ENCODE measurements around the gene SCARB2. TPM values are rescaled to one million over a fixed set of nuclear protein-coding genes. Genes with fewer than 3 reads are reported as not detected.

SCARB2 gene
- total RNA-seq, 5 donors from 2014 or later (not counting 1 experiment from before 2014, with no cell fraction given): 20.9 to 37.3 (median 23.2) TPM

DNA sequence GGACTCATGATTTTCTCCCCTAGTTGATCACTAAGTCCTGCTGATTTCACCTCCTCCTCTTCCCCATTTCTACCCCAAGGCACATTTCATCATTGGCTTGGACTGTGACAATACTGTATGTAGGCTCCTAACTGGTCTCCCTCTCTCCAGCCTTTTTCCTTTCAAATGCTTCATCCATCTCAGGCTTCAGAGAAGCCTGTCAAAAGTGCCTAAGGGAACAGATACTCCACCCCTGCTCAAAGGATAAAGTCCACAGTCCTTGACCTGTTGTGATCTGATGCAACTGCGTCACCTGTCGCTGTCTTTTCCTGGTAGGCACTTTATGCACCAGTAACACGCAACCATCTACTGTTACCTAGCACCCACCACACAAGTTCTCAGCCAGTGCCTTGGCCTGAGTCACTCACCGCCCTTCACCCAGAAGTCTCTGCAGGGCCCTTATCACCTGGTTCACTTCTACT lies 12.8 kb downstream of the SCARB2 start:
- Mint-ChIP-seq H3K36me3 (peaks cover 8% of the 10 kb centered on the region), H3K9me3 (no peaks in the 10 kb centered on the region), H3K27ac (peak overlapping the region; percentile 16 to 30), H3K27me3 (no peaks in the 10 kb centered on the region), H3K4me1 (peaks cover 57 to 62% (median 57%) of the 10 kb centered on the region in 3 donors), H3K4me3 (no peak overlapping the region)
- 100% methylated on average over 4 of the region's 4 CpGs for WGBS (ENCODE audit: insufficient coverage)
- DNase-seq (no peak), ATAC-seq (replicated peaks in 1 of 4) (peak in 1 of 4 experiments; percentile 52)
- Histone ChIP-seq H3K4me3 (ENCODE audit: control insufficient read depth in 1 of 2, extremely low read depth in 1 of 2, low read length in 1 of 2) (no peak overlapping the region), H3K36me3 (ENCODE audit: control insufficient read depth in 2 of 2, extremely low read depth in 1 of 2, insufficient read depth in 1 of 2, low read length in 1 of 2) (peaks cover 0 to under 1% of the 10 kb centered on the region in 2 donors), H3K9me3 (no peaks in the 10 kb centered on the region), H3K27ac (ENCODE audit: low read length) (no peak overlapping the region), H3K27me3 (replicated peaks in 1 of 2; ENCODE audit: control insufficient read depth in 2 of 2, extremely low read depth in 1 of 2, insufficient read depth in 2 of 2, low read length in 1 of 2) (no peaks in the 10 kb centered on the region), H3K4me1 (ENCODE audit: control insufficient read depth in 1 of 2, extremely low read depth in 1 of 2, insufficient read depth in 2 of 2, low read length in 2 of 2) (peaks cover 17 to 25% of the 10 kb centered on the region in 2 experiments)
- POLR2A ChIA-PET: no interaction called here
- CTCF ChIA-PET: interaction anchor here in 1 of 2 donors (0.6 to 1.3 kb wide), 2 partner anchors 14 to 572 kb away, joined by 3 to 5 read pairs; no protein-coding TSS in a partner anchor

DNA sequence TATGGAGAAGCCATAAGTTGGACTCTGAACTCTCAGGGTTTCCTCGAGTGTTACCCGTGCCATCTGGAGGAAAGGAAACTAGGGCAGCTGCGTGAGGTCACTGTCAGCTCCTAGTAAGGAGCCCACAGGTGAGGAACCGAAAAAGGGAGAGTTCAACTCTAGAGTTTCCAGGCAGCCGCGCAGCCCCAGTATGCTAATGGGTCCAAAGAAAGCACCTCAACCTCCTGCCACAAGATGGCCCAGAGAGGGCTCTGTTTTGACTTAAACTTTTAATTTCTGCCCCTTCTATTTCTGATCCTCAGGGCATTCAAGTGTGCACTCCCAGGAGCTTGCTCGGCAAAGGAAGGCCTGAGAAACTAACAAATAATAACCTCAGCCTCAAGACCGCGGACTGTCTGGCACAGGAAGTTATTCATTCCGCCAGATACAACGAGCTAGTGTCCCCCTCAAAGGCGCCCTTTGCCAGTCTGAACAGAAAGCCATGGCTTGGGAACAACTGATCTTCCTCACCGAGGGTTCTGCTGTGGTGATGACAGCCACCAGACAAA lies 13.9 kb downstream of the SCARB2 start:
- Mint-ChIP-seq H3K4me1 (peaks cover 50 to 55% (median 52%) of the 10 kb centered on the region in 3 donors), H3K27me3 (no peaks in the 10 kb centered on the region), H3K4me3 (peak overlapping the region in 2 of 3 donors; percentile 17 to 57), H3K36me3 (peaks cover 13% of the 10 kb centered on the region), H3K9me3 (no peaks in the 10 kb centered on the region), H3K27ac (peak overlapping the region; percentile 66 to 69)
- peaks cover 0 to 11% of the 10 kb centered on the region in 2 donors for H3K36me3 ChIP-seq (ENCODE audit: control insufficient read depth in 2 of 2, extremely low read depth in 1 of 2, insufficient read depth in 1 of 2, low read length in 1 of 2)
- ChIA-PET POLR2A (interaction anchor here in 1 of 2 donors (0.6 kb wide), 1 partner anchor 765 kb away, joined by 3 read pairs; no protein-coding TSS in a partner anchor), CTCF (interaction anchor here (0.6 to 1.3 kb wide), 4 partner anchors 8 to 305 kb away, joined by 3 to 5 read pairs (median 4); no protein-coding TSS in a partner anchor)
- no peak overlapping the region for H3K4me3 ChIP-seq (ENCODE audit: control insufficient read depth in 1 of 2, extremely low read depth in 1 of 2, low read length in 1 of 2)
- DNase-seq: peak in 10 of 35 experiments; percentile 4 to 32 (median 11)
- peak overlapping the region; percentile 14 for H3K27ac ChIP-seq (ENCODE audit: low read length)
- ATAC-seq (replicated peaks in 1 of 4): peak in 3 of 4 experiments; percentile 40 to 63 (median 48)
- H3K27me3 ChIP-seq (replicated peaks in 1 of 2; ENCODE audit: control insufficient read depth in 2 of 2, extremely low read depth in 1 of 2, insufficient read depth in 2 of 2, low read length in 1 of 2): no peaks in the 10 kb centered on the region
- H3K9me3 ChIP-seq: no peaks in the 10 kb centered on the region
- 43% methylated on average over 12 of the region's 13 CpGs for WGBS (ENCODE audit: insufficient coverage)
- H3K4me1 ChIP-seq (ENCODE audit: control insufficient read depth in 1 of 2, extremely low read depth in 1 of 2, insufficient read depth in 2 of 2, low read length in 2 of 2): peaks cover 17 to 25% of the 10 kb centered on the region in 2 experiments

DNA sequence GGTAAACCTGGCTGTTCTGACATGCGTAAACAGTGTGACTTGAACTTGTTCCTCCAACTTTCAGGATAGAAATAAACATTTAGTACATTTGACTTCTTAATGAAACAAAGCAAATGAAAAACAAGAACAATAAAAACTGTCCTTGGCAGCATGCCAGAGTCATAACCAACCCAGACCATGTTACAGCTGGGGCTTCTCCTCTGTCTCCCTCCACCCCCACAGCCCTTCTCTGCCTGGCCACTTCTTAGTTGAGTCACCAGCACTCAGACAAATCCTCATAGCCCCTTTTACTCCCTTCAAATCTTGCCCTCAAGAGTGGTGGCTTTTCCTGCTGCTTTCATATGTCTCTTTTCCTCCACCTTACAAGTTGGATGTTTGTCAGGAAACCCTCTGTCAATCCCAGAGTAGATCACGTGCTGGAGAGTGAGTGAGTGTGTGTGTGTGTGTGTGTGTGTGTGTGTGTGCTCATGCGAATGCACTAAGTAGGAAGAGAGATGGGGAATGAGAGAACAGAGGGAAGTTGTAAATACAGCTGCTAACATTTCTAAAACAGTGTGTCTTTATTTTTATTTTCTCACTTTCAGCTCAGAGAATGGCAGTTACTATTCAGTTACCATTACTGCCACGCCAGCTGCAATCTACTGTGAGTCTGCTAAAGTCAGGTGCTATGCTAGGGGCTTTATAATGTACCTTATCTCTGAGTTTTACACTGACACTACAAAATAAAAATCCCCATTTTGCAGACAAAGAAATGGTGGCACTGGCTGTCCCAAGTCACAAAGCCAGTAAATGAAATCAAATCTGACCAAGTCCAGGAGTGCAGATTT lies 15.0 kb downstream of the SCARB2 start:
- 65% methylated on average over 2 of the region's 4 CpGs for WGBS (ENCODE audit: insufficient coverage)
- DNase-seq (peak in 6 of 35 experiments; percentile 5 to 32 (median 13)), ATAC-seq (replicated peaks in 1 of 4) (peak in 2 of 4 experiments; percentile 45 to 56)
- Mint-ChIP-seq H3K4me3 (peak overlapping the region in 1 of 3 donors; percentile 32), H3K4me1 (peaks cover 48 to 52% (median 51%) of the 10 kb centered on the region in 3 donors), H3K27ac (peak overlapping the region; percentile 12 to 32), H3K36me3 (peaks cover 24% of the 10 kb centered on the region), H3K9me3 (no peaks in the 10 kb centered on the region), H3K27me3 (no peaks in the 10 kb centered on the region)
- CTCF ChIA-PET: interaction anchor here (0.5 to 1.0 kb wide), 2 partner anchors 24 to 307 kb away, joined by 3 to 5 read pairs; no protein-coding TSS in a partner anchor
- H3K36me3 ChIP-seq (ENCODE audit: control insufficient read depth in 2 of 2, extremely low read depth in 1 of 2, insufficient read depth in 1 of 2, low read length in 1 of 2): peaks cover 3 to 22% of the 10 kb centered on the region in 2 donors
- peaks cover 17 to 25% of the 10 kb centered on the region in 2 experiments for H3K4me1 ChIP-seq (ENCODE audit: control insufficient read depth in 1 of 2, extremely low read depth in 1 of 2, insufficient read depth in 2 of 2, low read length in 2 of 2)
- H3K27ac ChIP-seq (ENCODE audit: low read length): no peak overlapping the region
- POLR2A ChIA-PET: interaction anchor here in 1 of 2 donors (0.6 kb wide), 1 partner anchor 514 kb away, joined by 3 read pairs; no protein-coding TSS in a partner anchor
- H3K4me3 ChIP-seq (ENCODE audit: control insufficient read depth in 1 of 2, extremely low read depth in 1 of 2, low read length in 1 of 2): no peak overlapping the region
- no peaks in the 10 kb centered on the region for H3K27me3 ChIP-seq (replicated peaks in 1 of 2; ENCODE audit: control insufficient read depth in 2 of 2, extremely low read depth in 1 of 2, insufficient read depth in 2 of 2, low read length in 1 of 2)
- H3K9me3 ChIP-seq: no peaks in the 10 kb centered on the region

DNA sequence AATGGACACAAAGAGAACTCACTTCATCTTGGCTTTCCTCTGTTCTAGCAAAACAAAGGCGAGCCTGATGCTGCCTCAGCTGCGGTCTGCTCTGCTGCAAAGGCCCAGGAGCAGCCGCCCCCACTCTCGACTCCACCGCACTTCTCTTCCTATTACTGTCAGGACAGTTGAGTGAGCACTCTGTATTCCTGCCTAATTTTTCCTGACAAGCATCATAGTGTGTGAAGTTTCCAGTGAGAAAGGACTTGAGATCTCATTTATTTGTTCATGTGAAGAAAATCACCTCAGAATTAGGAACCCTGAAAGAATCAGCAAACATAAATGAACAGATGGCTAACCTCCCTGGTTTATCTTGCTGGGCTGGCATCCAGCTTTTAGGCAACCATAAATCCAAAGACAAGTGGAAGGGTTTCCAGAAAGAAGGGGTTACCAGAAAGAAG lies 15.6 kb downstream of the SCARB2 start:
- H3K27ac Mint-ChIP-seq: peak overlapping the region; percentile 12 to 32
- H3K27me3 Mint-ChIP-seq: no peaks in the 10 kb centered on the region
- Histone ChIP-seq H3K4me1 (ENCODE audit: control insufficient read depth in 1 of 2, extremely low read depth in 1 of 2, insufficient read depth in 2 of 2, low read length in 2 of 2) (peaks cover 17 to 25% of the 10 kb centered on the region in 2 experiments), H3K4me3 (ENCODE audit: control insufficient read depth in 1 of 2, extremely low read depth in 1 of 2, low read length in 1 of 2) (no peak overlapping the region), H3K27ac (ENCODE audit: low read length) (no peak overlapping the region), H3K36me3 (ENCODE audit: control insufficient read depth in 2 of 2, extremely low read depth in 1 of 2, insufficient read depth in 1 of 2, low read length in 1 of 2) (peaks cover 3 to 27% of the 10 kb centered on the region in 2 donors), H3K27me3 (replicated peaks in 1 of 2; ENCODE audit: control insufficient read depth in 2 of 2, extremely low read depth in 1 of 2, insufficient read depth in 2 of 2, low read length in 1 of 2) (no peaks in the 10 kb centered on the region), H3K9me3 (no peaks in the 10 kb centered on the region)
- ChIA-PET CTCF (no interaction called here), POLR2A (no interaction called here)
- peaks cover 46 to 52% (median 51%) of the 10 kb centered on the region in 3 donors for H3K4me1 Mint-ChIP-seq
- DNase-seq (peak in 6 of 35 experiments; percentile 7 to 23 (median 15)), ATAC-seq (replicated peaks in 1 of 4) (peak; percentile 52 to 62 (median 56))
- H3K4me3 Mint-ChIP-seq: no peak overlapping the region
- H3K36me3 Mint-ChIP-seq: peaks cover 31% of the 10 kb centered on the region
- H3K9me3 Mint-ChIP-seq: no peaks in the 10 kb centered on the region
- WGBS (ENCODE audit: insufficient coverage): no CpG with 5 or more reads among the region's 5 CpGs

DNA sequence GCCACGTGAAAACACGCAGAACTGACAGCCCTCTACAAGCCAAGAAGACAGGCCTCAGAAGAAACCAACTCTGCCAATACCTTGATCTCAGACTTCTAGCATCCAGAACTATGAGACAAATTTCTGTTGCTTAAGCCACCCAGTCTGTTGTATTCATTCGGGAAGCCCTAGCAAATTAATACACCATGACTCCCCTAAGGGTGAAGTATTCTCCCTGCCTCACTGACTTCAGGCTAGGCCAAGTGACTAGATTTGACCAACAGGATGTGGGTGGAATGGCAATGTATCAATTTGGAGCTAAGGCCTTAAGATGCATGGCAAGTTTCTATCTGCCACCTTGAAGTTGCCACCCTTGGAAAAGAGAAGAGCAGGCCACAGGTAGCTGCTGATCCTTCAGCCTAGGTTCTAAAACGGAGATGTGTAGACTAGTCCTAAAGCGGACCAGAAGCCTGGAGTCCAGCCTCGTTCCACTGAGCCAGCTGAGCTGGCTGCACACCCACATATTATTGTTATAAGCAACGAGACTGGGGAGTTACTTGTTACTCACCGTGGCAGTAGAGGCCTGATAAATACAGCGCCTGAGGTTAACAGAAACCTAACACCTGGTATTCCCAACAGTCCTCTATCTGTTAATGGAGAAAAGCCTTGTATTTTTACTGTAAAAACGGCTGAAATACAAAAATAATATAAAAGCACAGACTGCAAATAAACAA lies 16.4 kb downstream of the SCARB2 start:
- Histone ChIP-seq H3K36me3 (ENCODE audit: control insufficient read depth in 2 of 2, extremely low read depth in 1 of 2, insufficient read depth in 1 of 2, low read length in 1 of 2) (peaks cover 3 to 34% of the 10 kb centered on the region in 2 donors), H3K27me3 (replicated peaks in 1 of 2; ENCODE audit: control insufficient read depth in 2 of 2, extremely low read depth in 1 of 2, insufficient read depth in 2 of 2, low read length in 1 of 2) (no peaks in the 10 kb centered on the region), H3K4me1 (ENCODE audit: control insufficient read depth in 1 of 2, extremely low read depth in 1 of 2, insufficient read depth in 2 of 2, low read length in 2 of 2) (peaks cover 17 to 25% of the 10 kb centered on the region in 2 experiments), H3K4me3 (ENCODE audit: control insufficient read depth in 1 of 2, extremely low read depth in 1 of 2, low read length in 1 of 2) (no peak overlapping the region), H3K9me3 (no peaks in the 10 kb centered on the region), H3K27ac (ENCODE audit: low read length) (no peak overlapping the region)
- no peak overlapping the region for H3K4me3 Mint-ChIP-seq
- H3K27me3 Mint-ChIP-seq: no peaks in the 10 kb centered on the region
- H3K9me3 Mint-ChIP-seq: peaks cover 2 to 5% (median 2%) of the 10 kb centered on the region in 3 donors
- peaks cover 39% of the 10 kb centered on the region for H3K36me3 Mint-ChIP-seq
- ChIA-PET CTCF (no interaction called here), POLR2A (interaction anchor here in 1 of 2 donors (0.6 kb wide), 1 partner anchor 18 kb away, joined by 3 read pairs; no protein-coding TSS in a partner anchor)
- no peak for DNase-seq
- no peak for ATAC-seq (replicated peaks in 1 of 4)
- peaks cover 45 to 52% (median 49%) of the 10 kb centered on the region in 3 donors for H3K4me1 Mint-ChIP-seq
- WGBS (ENCODE audit: insufficient coverage): 100% methylated on average over 1 of the region's 10 CpGs
- H3K27ac Mint-ChIP-seq: no peak overlapping the region

Measured in T-cell (primary cell).